Lower leg skin (tissue), 4 donors: ENCODE data around the gene F11. TPM values are rescaled to one million over a fixed set of nuclear protein-coding genes. Genes with fewer than 3 reads are reported as not detected.

Experiments used
- DNase-seq, 2 donors: peaks; one replicate each; pipeline ENCODE4 v3.0.0-alpha.2; 2019; ENCODE audit warnings: low spot score in 2 of 2
- H3K4me3 ChIP-seq: fragments of 200-600 bp; sonication (generic); 2 replicates; pipeline ENCODE4 v1.5.1; 2017; ENCODE audit warnings: mild to moderate bottlenecking, low read depth; ENCODE audit not compliant: poor library complexity, severe bottlenecking
- CTCF ChIP-seq, 3 donors: fragments of 450-650 bp; IDR thresholded peaks; one replicate each; pipeline ENCODE4 v1.5.1; 2016; ENCODE audit warnings: antibody characterized with exemption in 3 of 3, mild to moderate bottlenecking in 3 of 3, moderate library complexity in 2 of 3
- POLR2A ChIP-seq, 2 donors: fragments of 450-650 bp; IDR thresholded peaks; one replicate each; pipeline ENCODE4 v1.6.1; 2016 to 2017; ENCODE audit warnings: antibody characterized with exemption in 2 of 2, mild to moderate bottlenecking in 1 of 2, moderate library complexity in 1 of 2
- WGBS, 2 donors: methylation state at CpG; one replicate each; pipeline ENCODE4 v1.1.5; 2018; 5-methylcytosine and 5-hydroxymethylcytosine counted together
- intact Hi-C: fragments of 100-400 bp; cut with DNase I; formaldehyde crosslinking; loops from one replicate; pipeline ENCODE4 v1.15.0; 2023; ENCODE audit warnings: low total_unique reads
- total RNA-seq, 4 donors: library from RNA; depleted of rRNA; stranded (reverse); fragments of >200 nt; gene quantifications; one replicate each; pipeline ENCODE4 v1.1.0, GENCODE V29; 2016

The F11 gene
- total RNA-seq, 4 donors from 2014 or later = not detected

- 53 to 56% methylated on average over 5 of the region's 5 CpGs for WGBS, 2 donors
- DNase-seq = no peak
- no peak within 1 kb of the TSS for H3K4me3 ChIP-seq
- TF ChIP-seq POLR2A (IDR thresholded peaks at IDR 0.05) (no peak), CTCF (IDR thresholded peaks at IDR 0.05) (no peak)
- intact Hi-C loops = no loop called here
These were observed 38.8 kb upstream of the F11 start, which contains the start of gene KLKB1 for GRCh38 chr4:186227221-186227620. TSS of gene KLKB1 (plus strand) at chr4:186227507. CDS start at chr4:186228196, 689 bp downstream.

GRCh38 chr4:186227744-186228513, 38.1 kb upstream of the F11 start:
- intact Hi-C loops = no loop called here
- DNase-seq = no peak
- TF ChIP-seq POLR2A (IDR thresholded peaks at IDR 0.05) (no peak), CTCF (IDR thresholded peaks at IDR 0.05) (no peak)
- 15 to 18% methylated on average over 2 of the region's 2 CpGs for WGBS, 2 donors
- H3K4me3 ChIP-seq = no peak overlapping the region

- TF ChIP-seq CTCF (IDR thresholded peaks at IDR 0.05) = no peak
- no peak for TF ChIP-seq POLR2A (IDR thresholded peaks at IDR 0.05)
These were observed 37.5 kb upstream of the F11 start for GRCh38 chr4:186228514-186228894.

GRCh38 chr4:186234367-186234766, 31.6 kb upstream of the F11 start:
- no peak for DNase-seq
- WGBS, 2 donors = 55 to 75% methylated on average over 2 of the region's 2 CpGs
- intact Hi-C loops = no loop called here
- no peak overlapping the region for H3K4me3 ChIP-seq
- TF ChIP-seq CTCF (IDR thresholded peaks at IDR 0.05) = no peak
- no peak for TF ChIP-seq POLR2A (IDR thresholded peaks at IDR 0.05)

More at GRCh38 chr4:186228514-186228894, 37.5 kb upstream of the F11 start:
- intact Hi-C loops = no loop called here
- H3K4me3 ChIP-seq = no peak overlapping the region
- DNase-seq = no peak
- 70 to 75% methylated on average over 2 of the region's 2 CpGs for WGBS, 2 donors

GRCh38 chr4:186236126-186236525, 29.9 kb upstream of the F11 start:
- intact Hi-C loops = no loop called here
- no peak overlapping the region for H3K4me3 ChIP-seq
- 84 to 88% methylated on average over 4 of the region's 4 CpGs for WGBS, 2 donors
- TF ChIP-seq CTCF (IDR thresholded peaks at IDR 0.05) (no peak), POLR2A (IDR thresholded peaks at IDR 0.05) (no peak)
- DNase-seq = no peak

GRCh38 chr4:186240452-186240847, 25.5 kb upstream of the F11 start:
- DNase-seq = no peak
- WGBS, 2 donors = 69 to 73% methylated on average over 7 of the region's 7 CpGs
- intact Hi-C loops = no loop called here
- TF ChIP-seq CTCF (IDR thresholded peaks at IDR 0.05) (no peak), POLR2A (IDR thresholded peaks at IDR 0.05) (no peak)
- no peak overlapping the region for H3K4me3 ChIP-seq
